Trophoblast cell (in vitro differentiated cells and primary cell): Measurements from ENCODE around the gene IQCH.

Experiments
- DNase-seq, 2 donors: peaks; one replicate each; pipeline ENCODE4 v3.0.0-alpha.2; 2016
- H2AFZ ChIP-seq: 2 replicates; pipeline ENCODE4 v1.6.1; 2013; ENCODE audit warnings: low read length, moderate library complexity, mild to moderate bottlenecking; ENCODE audit not compliant: insufficient read depth, poor library complexity
- H2AK5ac ChIP-seq: 2 replicates; pipeline ENCODE4 v1.6.1; 2013; ENCODE audit warnings: mild to moderate bottlenecking, low read length
- H2BK120ac ChIP-seq: 2 replicates; pipeline ENCODE4 v1.6.1; 2013; ENCODE audit warnings: low read length, mild to moderate bottlenecking, moderate library complexity; ENCODE audit not compliant: insufficient read depth, poor library complexity
- H2BK12ac ChIP-seq: 2 replicates; pipeline ENCODE4 v1.6.1; 2013; ENCODE audit warnings: mild to moderate bottlenecking, low read length, moderate library complexity
- H2BK5ac ChIP-seq: 2 replicates; pipeline ENCODE4 v1.6.1; 2013; ENCODE audit warnings: low read length, low read depth, moderate library complexity, mild to moderate bottlenecking; ENCODE audit not compliant: poor library complexity
- H3K14ac ChIP-seq: 2 replicates; pipeline ENCODE4 v1.6.1; 2013; ENCODE audit warnings: mild to moderate bottlenecking, low read length
- H3K18ac ChIP-seq: 2 replicates; pipeline ENCODE4 v1.6.1; 2013; ENCODE audit warnings: mild to moderate bottlenecking, low read length
- H3K23ac ChIP-seq: 2 replicates; pipeline ENCODE4 v1.6.1; 2013; ENCODE audit warnings: low read length
- H3K27ac ChIP-seq: 2 replicates; pipeline ENCODE4 v1.5.1; 2013; ENCODE audit warnings: low read depth, mild to moderate bottlenecking, inconsistent platforms, low read length, moderate library complexity
- H3K27me3 ChIP-seq: 2 replicates; pipeline ENCODE4 v1.6.1; 2013; ENCODE audit warnings: inconsistent platforms, mild to moderate bottlenecking, low read length, moderate library complexity; ENCODE audit not compliant: insufficient read depth
- H3K36me3 ChIP-seq, 2 experiments: 1 replicate in 1 of 2; 2 replicates in 1 of 2; pipeline ENCODE4 v1.6.1; 2013; ENCODE audit warnings: low read length in 2 of 2, mild to moderate bottlenecking in 2 of 2, moderate library complexity in 1 of 2; ENCODE audit not compliant: insufficient read depth in 2 of 2, control insufficient read depth in 1 of 2
- H3K4ac ChIP-seq: 2 replicates; pipeline ENCODE4 v1.6.1; 2013; ENCODE audit warnings: low read depth, mild to moderate bottlenecking, low read length, moderate library complexity
- H3K4me1 ChIP-seq, 2 experiments: 1 replicate in 1 of 2; 2 replicates in 1 of 2; pipeline ENCODE4 v1.6.1; 2013; ENCODE audit warnings: low read length in 2 of 2, mild to moderate bottlenecking in 2 of 2, moderate library complexity in 1 of 2; ENCODE audit not compliant: insufficient read depth in 2 of 2, control insufficient read depth in 1 of 2
- H3K4me2 ChIP-seq: 2 replicates; pipeline ENCODE4 v1.6.1; 2013; ENCODE audit warnings: inconsistent platforms, mild to moderate bottlenecking, low read length, moderate library complexity
- H3K4me3 ChIP-seq: 2 replicates; pipeline ENCODE4 v1.5.1; 2013; ENCODE audit warnings: mild to moderate bottlenecking, low read depth, low read length, inconsistent platforms
- H3K79me1 ChIP-seq: one replicate; pipeline ENCODE4 v1.6.1; 2013; ENCODE audit warnings: low read length
- H3K79me2 ChIP-seq: 2 replicates; pipeline ENCODE4 v1.6.1; 2013; ENCODE audit warnings: low read length, mild to moderate bottlenecking; ENCODE audit not compliant: control insufficient read depth, insufficient read depth, poor library complexity
- H3K9ac ChIP-seq: 2 replicates; pipeline ENCODE4 v1.6.1; 2013; ENCODE audit warnings: mild to moderate bottlenecking, low read length
- H3K9me3 ChIP-seq: 2 replicates; pipeline ENCODE4 v1.6.1; 2013; ENCODE audit warnings: low read depth, mild to moderate bottlenecking, control low read depth, inconsistent platforms, low read length; ENCODE audit not compliant: insufficient read depth
- H4K12ac ChIP-seq: 2 replicates; pipeline ENCODE4 v1.6.1; 2013; ENCODE audit warnings: low read depth, mild to moderate bottlenecking, low read length, moderate library complexity
- H4K8ac ChIP-seq: 2 replicates; pipeline ENCODE4 v1.6.1; 2013; ENCODE audit warnings: low read depth, mild to moderate bottlenecking, low read length, moderate library complexity
- H4K91ac ChIP-seq: one replicate; pipeline ENCODE4 v1.6.1; 2013; ENCODE audit warnings: low read depth, mild to moderate bottlenecking, low read length, moderate library complexity
- WGBS: extraction: QIAGEN DNeasy Blood & Tissue Kit; methylation state at CpG from one replicate; pipeline ENCODE4 v1.1.7; 2013; ENCODE audit warnings: missing lambda C conversion rate; ENCODE audit not compliant: insufficient read length, insufficient coverage; ENCODE audit errors: extremely low coverage; 5-methylcytosine and 5-hydroxymethylcytosine counted together

IQCH gene

DNA sequence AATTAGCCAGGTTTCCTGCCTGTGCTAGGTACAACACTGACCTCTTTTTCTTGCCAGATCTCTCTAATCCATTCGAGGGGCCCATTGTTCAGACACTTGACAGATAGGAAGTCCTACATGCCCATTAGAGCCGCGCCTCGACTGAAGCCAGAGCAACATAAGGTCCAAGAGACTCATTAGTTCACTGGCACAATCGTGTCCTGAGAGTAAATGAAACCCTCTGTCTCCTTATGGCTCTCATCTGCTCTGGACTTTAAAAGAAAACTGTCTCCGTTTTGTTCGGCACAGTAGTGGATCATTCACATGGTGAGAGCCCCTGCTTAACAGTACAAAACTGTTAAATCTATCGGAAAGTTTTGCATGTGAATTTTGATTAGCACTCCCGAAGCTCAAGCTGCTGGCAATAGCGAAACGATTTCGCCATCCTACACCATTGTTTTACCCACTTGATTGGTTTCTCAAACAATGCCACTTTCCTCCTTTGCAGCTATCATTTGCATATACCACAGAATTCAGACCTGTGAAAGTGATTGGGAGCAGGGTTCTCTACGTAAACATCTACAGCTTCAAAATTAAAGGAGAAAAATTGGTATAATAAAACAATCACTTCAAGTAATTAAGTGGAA lies 247.4 kb downstream of the IQCH start:
- H3K4me3 ChIP-seq = no peak overlapping the region
- no peak overlapping the region for H3K9ac ChIP-seq
- no peak overlapping the region for H4K8ac ChIP-seq
- no CpG with 5 or more reads among the region's 13 CpGs for WGBS
- H3K4me1 ChIP-seq = no peaks in the 10 kb centered on the region
- no peak overlapping the region for H3K18ac ChIP-seq
- no peak overlapping the region for H3K4ac ChIP-seq
- H3K27ac ChIP-seq = no peak overlapping the region
- no peaks in the 10 kb centered on the region for H3K79me2 ChIP-seq
- no peak overlapping the region for H3K14ac ChIP-seq
- H3K36me3 ChIP-seq = no peaks in the 10 kb centered on the region
- no peaks in the 10 kb centered on the region for H3K9me3 ChIP-seq
- no peak overlapping the region for H2BK5ac ChIP-seq
- H2AFZ ChIP-seq = no peak overlapping the region
- no peak overlapping the region for H2BK120ac ChIP-seq
- H3K23ac ChIP-seq = no peak overlapping the region
- no peak overlapping the region for H4K12ac ChIP-seq
- H3K79me1 ChIP-seq = no peaks in the 10 kb centered on the region
- no peak overlapping the region for H2AK5ac ChIP-seq
- no peak overlapping the region for H4K91ac ChIP-seq
- DNase-seq = no peak
- no peaks in the 10 kb centered on the region for H3K27me3 ChIP-seq
- H2BK12ac ChIP-seq = no peak overlapping the region
- no peak overlapping the region for H3K4me2 ChIP-seq

DNA sequence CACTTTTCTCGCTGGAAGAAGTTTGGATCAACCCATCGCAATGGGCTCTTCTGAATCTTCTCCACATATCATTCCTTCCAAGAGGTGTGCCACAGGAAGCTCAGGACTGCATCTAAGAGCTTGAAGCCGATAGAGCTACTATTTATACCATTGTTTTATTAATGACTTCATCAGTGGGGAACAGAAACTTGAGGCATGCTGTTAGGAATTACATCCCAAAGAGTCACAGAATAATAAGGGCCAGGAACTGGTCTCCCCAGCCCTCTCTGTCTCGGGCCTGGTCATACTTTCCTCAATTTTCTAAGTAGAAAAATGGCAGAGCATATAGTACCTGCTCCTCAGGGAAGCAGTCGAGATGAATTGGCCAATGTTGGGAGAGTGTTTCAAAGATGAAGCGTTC lies 249.5 kb downstream of the IQCH start:
- H3K79me1 ChIP-seq = no peaks in the 10 kb centered on the region
- DNase-seq = no peak
- no peak overlapping the region for H4K91ac ChIP-seq
- H2AK5ac ChIP-seq = no peak overlapping the region
- no peak overlapping the region for H4K8ac ChIP-seq
- no peak overlapping the region for H2BK120ac ChIP-seq
- no peak overlapping the region for H3K27ac ChIP-seq
- no peak overlapping the region for H3K18ac ChIP-seq
- no peak overlapping the region for H2BK5ac ChIP-seq
- no peak overlapping the region for H3K23ac ChIP-seq
- no peaks in the 10 kb centered on the region for H3K9me3 ChIP-seq
- H3K36me3 ChIP-seq = no peaks in the 10 kb centered on the region
- H2AFZ ChIP-seq = no peak overlapping the region
- no peak overlapping the region for H3K4ac ChIP-seq
- no peaks in the 10 kb centered on the region for H3K79me2 ChIP-seq
- H3K4me3 ChIP-seq = no peak overlapping the region
- no peaks in the 10 kb centered on the region for H3K4me1 ChIP-seq
- H2BK12ac ChIP-seq = no peak overlapping the region
- WGBS = no CpG with 5 or more reads among the region's 6 CpGs
- no peaks in the 10 kb centered on the region for H3K27me3 ChIP-seq
- H3K14ac ChIP-seq = no peak overlapping the region
- no peak overlapping the region for H3K4me2 ChIP-seq
- no peak overlapping the region for H4K12ac ChIP-seq
- no peak overlapping the region for H3K9ac ChIP-seq

DNA sequence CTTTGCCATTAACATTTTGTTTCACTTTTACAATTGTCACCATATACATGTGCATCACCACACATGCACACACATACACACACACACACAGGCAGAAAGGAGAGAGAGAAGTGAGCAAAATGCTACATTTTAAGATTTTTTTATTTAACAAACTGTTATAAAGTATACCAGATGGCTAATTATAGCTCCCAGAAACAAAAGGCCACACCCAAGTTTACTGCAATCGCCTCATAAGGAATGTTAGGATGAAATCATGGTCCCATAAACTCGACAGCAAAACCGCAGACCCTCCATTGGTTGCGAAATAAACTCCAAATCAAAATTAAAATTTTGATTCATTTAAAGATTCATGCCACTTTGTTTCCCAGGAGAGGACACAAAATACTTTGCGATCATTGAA lies 250.2 kb downstream of the IQCH start:
- no peak for DNase-seq
- Histone ChIP-seq H3K4ac (no peak overlapping the region), H4K91ac (no peak overlapping the region), H2BK5ac (no peak overlapping the region), H3K18ac (no peak overlapping the region), H3K23ac (no peak overlapping the region), H3K9me3 (no peaks in the 10 kb centered on the region), H3K4me2 (no peak overlapping the region), H2BK12ac (no peak overlapping the region), H3K27me3 (no peaks in the 10 kb centered on the region), H2BK120ac (no peak overlapping the region), H3K9ac (no peak overlapping the region), H3K36me3 (no peaks in the 10 kb centered on the region), H4K12ac (no peak overlapping the region), H3K4me3 (no peak overlapping the region), H3K79me1 (no peaks in the 10 kb centered on the region), H3K4me1 (no peaks in the 10 kb centered on the region), H2AFZ (no peak overlapping the region), H4K8ac (no peak overlapping the region), H2AK5ac (no peak overlapping the region), H3K14ac (no peak overlapping the region), H3K79me2 (no peaks in the 10 kb centered on the region), H3K27ac (no peak overlapping the region)
- WGBS = no CpG with 5 or more reads among the region's 5 CpGs

DNA sequence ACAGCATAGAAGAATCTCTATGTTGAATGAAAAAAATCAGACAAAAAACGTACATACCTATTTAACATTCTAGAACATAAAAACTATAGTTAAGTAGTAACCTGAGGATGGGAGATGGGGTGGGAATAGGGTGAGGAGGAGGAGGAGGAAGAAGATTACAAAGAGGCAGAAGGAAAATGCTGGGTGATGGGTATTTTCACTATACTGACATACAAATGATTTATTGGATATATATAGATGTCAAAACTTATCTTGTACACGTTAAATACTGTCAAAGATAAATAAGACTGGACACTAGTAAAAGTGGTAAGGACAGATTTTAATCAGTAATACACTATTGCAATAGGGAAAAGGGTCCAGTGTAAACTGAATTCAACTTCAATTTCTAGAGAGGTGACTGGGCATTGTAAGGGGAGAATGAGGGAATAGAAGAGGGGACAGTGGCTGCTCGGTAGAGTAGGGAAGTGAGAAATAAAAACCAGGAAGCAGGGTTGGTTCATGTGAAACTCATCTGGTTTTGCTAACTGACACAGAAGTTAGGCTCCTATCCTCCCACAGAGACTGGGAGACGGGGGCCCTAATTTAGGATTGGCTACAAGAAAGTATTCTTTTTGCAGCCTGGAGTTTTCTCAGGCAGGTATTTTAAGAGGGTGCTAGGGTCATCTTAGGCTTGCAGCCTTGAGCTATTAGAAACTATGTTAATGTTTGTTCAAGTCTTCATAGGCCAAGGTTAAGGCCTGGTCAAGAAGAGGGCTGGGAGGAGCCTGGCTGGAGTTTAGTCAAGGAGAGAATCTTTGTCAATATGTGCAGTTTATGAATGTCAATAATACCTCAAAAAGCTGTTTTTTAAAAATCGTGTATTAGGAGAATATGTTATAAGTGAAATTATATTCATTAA lies 251.3 kb downstream of the IQCH start:
- Histone ChIP-seq H3K4me1 (no peaks in the 10 kb centered on the region), H3K14ac (no peak overlapping the region), H4K8ac (no peak overlapping the region), H2AFZ (no peak overlapping the region), H3K36me3 (no peaks in the 10 kb centered on the region), H4K12ac (no peak overlapping the region), H3K27me3 (no peaks in the 10 kb centered on the region), H3K4me3 (no peak overlapping the region), H3K9me3 (no peaks in the 10 kb centered on the region), H2AK5ac (no peak overlapping the region), H4K91ac (no peak overlapping the region), H3K4me2 (no peak overlapping the region), H3K18ac (no peak overlapping the region), H3K79me2 (no peaks in the 10 kb centered on the region), H3K79me1 (no peaks in the 10 kb centered on the region), H3K9ac (no peak overlapping the region), H2BK120ac (no peak overlapping the region), H3K27ac (no peak overlapping the region), H3K4ac (no peak overlapping the region), H2BK5ac (no peak overlapping the region), H3K23ac (no peak overlapping the region), H2BK12ac (no peak overlapping the region)
- WGBS = no CpG with 5 or more reads among the region's 5 CpGs
- DNase-seq = no peak
